Astrocyte (in vitro differentiated cells and primary cell): Measurements from ENCODE around the gene FBXO10. TPM values are rescaled to one million over a fixed set of nuclear protein-coding genes. Genes with fewer than 3 reads are reported as not detected.

ENCODE experiments used
- DNase-seq: peaks from one replicate; pipeline ENCODE4 v3.0.0-alpha.2; 2010; ENCODE audit warnings: low read depth
- FAIRE-seq: peaks from 2 replicates; lab custom pipeline; 2011; peaks lifted over from hg19 to GRCh38; lab: Jason Lieb, UNC
- H2AFZ ChIP-seq: 2 replicates; pipeline ENCODE4 v1.6.0; 2012; ENCODE audit warnings: low read depth, low read length, inconsistent platforms
- H3K27ac ChIP-seq: 2 replicates; pipeline ENCODE4 v1.5.1; 2011; ENCODE audit warnings: low read depth, low read length, inconsistent platforms
- H3K27me3 ChIP-seq: 2 replicates; pipeline ENCODE4 v1.6.0; 2011; ENCODE audit warnings: low read length, inconsistent platforms; ENCODE audit not compliant: insufficient read depth
- H3K36me3 ChIP-seq: 2 replicates; pipeline ENCODE4 v1.5.1; 2011; ENCODE audit warnings: low read length, inconsistent platforms; ENCODE audit not compliant: insufficient read depth
- H3K4me1 ChIP-seq: 2 replicates; pipeline ENCODE4 v1.5.1; 2011; ENCODE audit warnings: low read length, inconsistent platforms; ENCODE audit not compliant: insufficient read depth
- H3K4me2 ChIP-seq: 2 replicates; pipeline ENCODE4 v1.6.0; 2012; ENCODE audit warnings: low read length, inconsistent platforms
- H3K4me3 ChIP-seq: 2 replicates; pipeline ENCODE4 v1.5.1; 2011; ENCODE audit warnings: low read depth, mild to moderate bottlenecking, low read length, inconsistent platforms; ENCODE audit not compliant: insufficient read depth
- H3K79me2 ChIP-seq: 2 replicates; pipeline ENCODE4 v1.6.0; 2012; ENCODE audit warnings: mild to moderate bottlenecking, low read length, inconsistent platforms; ENCODE audit not compliant: insufficient read depth
- H3K9ac ChIP-seq: 2 replicates; pipeline ENCODE4 v1.6.0; 2012; ENCODE audit warnings: mild to moderate bottlenecking, low read length, inconsistent platforms
- H3K9me3 ChIP-seq: 2 replicates; pipeline ENCODE4 v1.5.1; 2012; ENCODE audit warnings: low read depth, mild to moderate bottlenecking, low read length, inconsistent platforms; ENCODE audit not compliant: insufficient read depth
- H4K20me1 ChIP-seq: 2 replicates; pipeline ENCODE4 v1.6.0; 2012; ENCODE audit warnings: low read length, inconsistent platforms; ENCODE audit not compliant: insufficient read depth
- H3K27ac Mint-ChIP-seq: one replicate; pipeline ENCODE4 v1.8.0; 2021; ENCODE audit warnings: mild to moderate bottlenecking, mixed read lengths; ENCODE audit not compliant: unreplicated experiment
- H3K27me3 Mint-ChIP-seq: one replicate; pipeline ENCODE4 v1.8.0; 2021; ENCODE audit warnings: low read depth, mixed read lengths; ENCODE audit not compliant: unreplicated experiment
- H3K36me3 Mint-ChIP-seq: one replicate; pipeline ENCODE4 v1.8.0; 2021; ENCODE audit warnings: low read depth, mixed read lengths; ENCODE audit not compliant: unreplicated experiment
- H3K4me1 Mint-ChIP-seq: one replicate; pipeline ENCODE4 v1.8.0; 2021; ENCODE audit warnings: low read depth, mixed read lengths; ENCODE audit not compliant: unreplicated experiment
- H3K4me3 Mint-ChIP-seq: one replicate; pipeline ENCODE4 v1.8.0; 2021; ENCODE audit warnings: mild to moderate bottlenecking, moderate library complexity, mixed read lengths; ENCODE audit not compliant: unreplicated experiment
- H3K9me3 Mint-ChIP-seq: one replicate; pipeline ENCODE4 v1.8.0; 2021; ENCODE audit warnings: mild to moderate bottlenecking, mixed read lengths; ENCODE audit not compliant: unreplicated experiment
- EZH2 ChIP-seq: IDR thresholded peaks from 2 replicates; pipeline ENCODE4 v1.6.1; 2012; ENCODE audit warnings: mild to moderate bottlenecking, low read length, inconsistent platforms; ENCODE audit not compliant: insufficient read depth
- total RNA-seq: library from RNA; stranded (reverse); gene quantifications from 2 replicates; pipeline ENCODE4 v1.2.1, GENCODE V29; 2021
- TF ChIP-seq, protein P1 (sequence below): IDR thresholded peaks from 2 replicates; pipeline ENCODE4 v1.5.1; 2011; ENCODE audit warnings: low read depth, mild to moderate bottlenecking, inconsistent platforms, low read length, moderate library complexity; ENCODE audit not compliant: insufficient read depth

Gene FBXO10
- total RNA-seq, 1 donor from 2014 or later = 12.7 TPM

DNA sequence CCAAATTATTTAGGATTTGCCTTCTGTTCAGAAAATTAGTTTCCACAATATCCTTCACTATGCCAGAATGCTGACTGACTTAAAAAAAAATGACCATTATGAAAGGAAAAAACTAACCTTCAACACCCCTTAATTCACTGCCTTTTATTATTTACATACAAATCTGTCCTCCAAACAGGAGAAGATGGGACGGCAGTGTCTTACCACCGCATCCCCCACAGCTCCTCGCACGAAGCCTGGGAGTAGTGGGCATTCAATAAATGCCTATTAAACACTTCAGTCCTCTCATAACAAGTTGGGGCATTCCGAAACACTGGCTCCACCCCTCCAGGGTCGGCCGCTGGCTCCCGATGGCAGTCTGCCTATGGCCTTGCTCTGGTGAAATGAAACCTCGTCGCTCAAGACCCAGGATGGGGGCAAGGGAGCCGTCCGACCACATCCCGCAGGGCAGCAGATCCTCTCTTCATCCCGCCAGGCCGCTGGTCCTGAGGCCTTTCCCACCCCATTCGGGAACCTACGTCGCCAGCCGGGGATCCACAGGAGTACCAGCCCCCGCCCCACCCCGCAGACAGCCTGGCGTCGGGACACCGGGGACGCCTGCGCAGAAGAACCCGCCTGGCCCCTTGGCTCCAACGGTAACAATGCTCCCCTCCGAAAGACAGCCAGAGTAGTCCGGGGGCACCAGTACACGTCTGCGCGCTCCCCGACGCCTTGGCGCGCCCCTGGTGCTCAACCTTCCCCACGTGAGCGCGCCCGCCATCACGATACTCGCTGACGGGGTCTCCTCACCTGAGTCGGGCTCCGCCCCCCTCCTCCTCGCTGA lies 111.5 kb downstream of the FBXO10 start:
- no peak for FAIRE-seq
- Mint-ChIP-seq H3K36me3 (peaks cover 5% of the 10 kb centered on the region), H3K9me3 (no peaks in the 10 kb centered on the region), H3K4me3 (peak overlapping the region; percentile 99), H3K4me1 (peaks cover 8% of the 10 kb centered on the region), H3K27me3 (no peaks in the 10 kb centered on the region), H3K27ac (peak overlapping the region; percentile 95)
- Histone ChIP-seq H3K9ac (peak overlapping the region; percentile 90), H3K4me1 (peaks cover 20% of the 10 kb centered on the region), H3K4me3 (peak overlapping the region; percentile 84), H2AFZ (peak overlapping the region; percentile 79), H3K27me3 (no peaks in the 10 kb centered on the region), H3K4me2 (peak overlapping the region; percentile 87), H3K79me2 (peaks cover 49% of the 10 kb centered on the region), H3K27ac (peak overlapping the region; percentile 96), H3K36me3 (no peaks in the 10 kb centered on the region), H3K9me3 (no peaks in the 10 kb centered on the region), H4K20me1 (peaks cover 38% of the 10 kb centered on the region)
- DNase-seq = peak; percentile 56
- TF ChIP-seq, protein P1, sequence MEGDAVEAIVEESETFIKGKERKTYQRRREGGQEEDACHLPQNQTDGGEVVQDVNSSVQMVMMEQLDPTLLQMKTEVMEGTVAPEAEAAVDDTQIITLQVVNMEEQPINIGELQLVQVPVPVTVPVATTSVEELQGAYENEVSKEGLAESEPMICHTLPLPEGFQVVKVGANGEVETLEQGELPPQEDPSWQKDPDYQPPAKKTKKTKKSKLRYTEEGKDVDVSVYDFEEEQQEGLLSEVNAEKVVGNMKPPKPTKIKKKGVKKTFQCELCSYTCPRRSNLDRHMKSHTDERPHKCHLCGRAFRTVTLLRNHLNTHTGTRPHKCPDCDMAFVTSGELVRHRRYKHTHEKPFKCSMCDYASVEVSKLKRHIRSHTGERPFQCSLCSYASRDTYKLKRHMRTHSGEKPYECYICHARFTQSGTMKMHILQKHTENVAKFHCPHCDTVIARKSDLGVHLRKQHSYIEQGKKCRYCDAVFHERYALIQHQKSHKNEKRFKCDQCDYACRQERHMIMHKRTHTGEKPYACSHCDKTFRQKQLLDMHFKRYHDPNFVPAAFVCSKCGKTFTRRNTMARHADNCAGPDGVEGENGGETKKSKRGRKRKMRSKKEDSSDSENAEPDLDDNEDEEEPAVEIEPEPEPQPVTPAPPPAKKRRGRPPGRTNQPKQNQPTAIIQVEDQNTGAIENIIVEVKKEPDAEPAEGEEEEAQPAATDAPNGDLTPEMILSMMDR = no peak
- TF ChIP-seq EZH2 = no peak

- FAIRE-seq = no peak
- no peaks in the 10 kb centered on the region for H3K27me3 Mint-ChIP-seq
Observed at GRCh38 chr9:37464006-37464405, 112.2 kb downstream of the FBXO10 start.

More at GRCh38 chr9:37464006-37464405, 112.2 kb downstream of the FBXO10 start:
- H4K20me1 ChIP-seq = peaks cover 38% of the 10 kb centered on the region
- Mint-ChIP-seq H3K36me3 (peaks cover 5% of the 10 kb centered on the region), H3K9me3 (no peaks in the 10 kb centered on the region), H3K4me3 (peak overlapping the region; percentile 99), H3K27ac (peak overlapping the region; percentile 95), H3K4me1 (peaks cover 8% of the 10 kb centered on the region)
- peak overlapping the region; percentile 96 for H3K27ac ChIP-seq
- no peak overlapping the region for H2AFZ ChIP-seq
- H3K4me1 ChIP-seq = peaks cover 20% of the 10 kb centered on the region
- DNase-seq = no peak
- H3K9me3 ChIP-seq = no peaks in the 10 kb centered on the region
- H3K4me3 ChIP-seq = peak overlapping the region; percentile 84
- peaks cover 54% of the 10 kb centered on the region for H3K79me2 ChIP-seq
- H3K9ac ChIP-seq = peak overlapping the region; percentile 90
- no peaks in the 10 kb centered on the region for H3K36me3 ChIP-seq
- H3K27me3 ChIP-seq = no peaks in the 10 kb centered on the region
- TF ChIP-seq EZH2 = no peak
- TF ChIP-seq, protein P1 = no peak
- peak overlapping the region; percentile 87 for H3K4me2 ChIP-seq

Other genes starting within 250 kb of the FBXO10 start
- gene GRHPR, start 153.7 kb downstream of the FBXO10 start, total RNA-seq = 82.1 and 88.1 TPM in 2 replicates
- gene ZBTB5, start 110.9 kb downstream of the FBXO10 start, total RNA-seq = 11.3 and 12.3 TPM in 2 replicates
- 20.5 and 23.2 TPM in 2 replicates for gene POLR1E, start 90.4 kb downstream of the FBXO10 start, total RNA-seq
- 125 and 137 TPM in 2 replicates for gene TOMM5, start 16.2 kb upstream of the FBXO10 start, total RNA-seq
- gene FRMPD1, start 74.6 kb upstream of the FBXO10 start, total RNA-seq = 0.05 and 0.07 TPM in 2 replicates
- gene TRMT10B, start 177.4 kb upstream of the FBXO10 start, total RNA-seq = 4.2 and 6.2 TPM in 2 replicates
- 24.6 and 30.7 TPM in 2 replicates for gene EXOSC3, start 208.7 kb upstream of the FBXO10 start, total RNA-seq
- gene DCAF10, start 224.4 kb upstream of the FBXO10 start, total RNA-seq = 22.3 and 24.2 TPM in 2 replicates